ENCODE measurements around the gene VAMP4. TPM values are rescaled to one million over a fixed set of nuclear protein-coding genes. Genes with fewer than 3 reads are reported as not detected.
"Not testable (repeated sequence)": the region's sequence is repeated elsewhere in the genome, so short reads cannot be mapped to it uniquely, and the experiment has no call there.

VAMP4 gene
- total and polyA plus RNA-seq, 4 donors, result 9.7 to 37.9 (median 25.1) TPM

DNA sequence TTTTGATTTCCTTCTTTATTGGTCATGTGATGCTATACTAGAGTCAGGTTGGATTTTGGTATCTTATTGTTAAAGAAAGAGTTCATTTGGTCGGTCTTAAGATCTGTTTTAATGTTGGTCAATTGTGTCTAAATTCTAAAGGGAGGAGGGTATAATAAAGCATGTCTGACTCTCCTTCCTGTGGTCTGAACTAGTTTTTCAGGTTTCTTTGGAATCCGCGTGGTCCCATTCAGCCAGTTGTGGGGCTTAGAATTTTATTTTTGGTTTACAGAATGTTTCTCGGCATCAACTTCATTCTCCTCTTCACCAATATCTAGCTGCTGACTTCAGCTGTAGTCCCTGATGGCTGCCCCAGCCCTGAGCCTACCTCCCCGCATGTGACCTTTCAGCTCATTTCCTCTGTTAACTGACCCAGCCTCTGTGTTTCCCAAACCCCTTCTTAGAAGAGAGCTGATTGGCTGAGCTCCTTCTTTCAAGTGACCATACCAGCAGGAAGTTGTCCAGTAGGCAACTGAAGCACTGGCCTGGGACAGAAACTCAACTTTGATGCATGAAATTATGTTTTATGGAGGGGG is 80.7 kb downstream of the VAMP4 start:
- Histone ChIP-seq H3K4me3 (ENCODE audit: low read depth, low read length) (no peak overlapping the region), H3K27me3 (ENCODE audit: control insufficient read depth, insufficient read depth, low read length) (no peaks in the 10 kb centered on the region), H3K27ac (ENCODE audit: low read depth, low read length) (no peak overlapping the region), H3K36me3 (ENCODE audit: control insufficient read depth, insufficient read depth, low read length) (no peaks in the 10 kb centered on the region), H3K4me1 (ENCODE audit: control insufficient read depth, insufficient read depth, low read length) (peaks cover under 1% of the 10 kb centered on the region), H3K9me3 (ENCODE audit: control insufficient read depth, insufficient read depth, low read length) (no peaks in the 10 kb centered on the region)
- WGBS (ENCODE audit: insufficient coverage), result 100% methylated on average over 3 of the region's 5 CpGs
- DNase-seq (ENCODE audit: low read depth in 4 of 6, low spot score in 6 of 6), result no peak

DNA sequence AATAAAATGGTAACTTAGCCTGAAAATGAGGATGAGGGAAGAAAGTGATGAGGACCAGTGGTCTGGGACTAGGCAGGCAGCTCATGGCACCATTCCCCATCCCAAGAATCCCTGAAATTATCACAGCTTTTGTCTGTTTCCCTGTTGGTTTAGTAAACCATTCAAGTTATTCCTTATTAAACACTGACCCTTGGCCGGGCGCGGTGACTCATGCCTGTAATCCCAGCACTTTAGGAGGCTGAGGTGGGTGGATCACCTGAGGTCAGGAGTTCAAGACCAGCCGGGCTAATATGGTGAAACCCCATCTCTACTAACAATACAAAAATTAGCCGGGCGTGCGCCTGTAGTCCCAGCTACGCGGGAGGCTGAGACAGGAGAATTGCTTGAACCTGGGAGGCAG is 85.7 kb downstream of the VAMP4 start:
- H3K27me3 ChIP-seq (ENCODE audit: control insufficient read depth, insufficient read depth, low read length), result not testable (repeated sequence)
- H3K4me1 ChIP-seq (ENCODE audit: control insufficient read depth, insufficient read depth, low read length), result peaks cover 28% of the 10 kb centered on the region

DNA sequence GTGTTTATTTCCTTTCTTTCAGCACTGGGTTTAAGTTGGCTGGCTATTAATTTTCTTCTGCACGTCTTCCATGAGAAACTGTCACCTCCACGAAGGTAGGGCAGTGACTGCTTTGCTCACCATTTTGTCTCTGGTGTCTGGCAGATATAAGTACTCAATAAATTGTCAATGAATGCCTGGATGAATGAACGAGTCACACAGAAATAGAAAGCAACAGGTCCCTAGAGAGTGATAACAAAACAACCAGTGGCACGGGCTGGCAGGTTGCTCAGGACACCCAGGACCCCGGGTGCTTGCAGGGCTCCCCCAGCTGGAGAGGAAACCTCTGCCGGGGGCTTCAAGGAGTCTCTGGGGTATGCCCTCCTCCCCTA is 86.1 kb downstream of the VAMP4 start:
- Histone ChIP-seq H3K27ac (ENCODE audit: low read depth, low read length) (peak overlapping the region; percentile 85), H3K4me1 (ENCODE audit: control insufficient read depth, insufficient read depth, low read length) (peaks cover 28% of the 10 kb centered on the region), H3K27me3 (ENCODE audit: control insufficient read depth, insufficient read depth, low read length) (no peaks in the 10 kb centered on the region), H3K9me3 (ENCODE audit: control insufficient read depth, insufficient read depth, low read length) (no peaks in the 10 kb centered on the region), H3K36me3 (ENCODE audit: control insufficient read depth, insufficient read depth, low read length) (no peaks in the 10 kb centered on the region), H3K4me3 (ENCODE audit: low read depth, low read length) (no peak overlapping the region)
- no peak for DNase-seq (ENCODE audit: low read depth in 4 of 6, low spot score in 6 of 6)
- 33% methylated on average over 3 of the region's 6 CpGs for WGBS (ENCODE audit: insufficient coverage)

More for the DNA sequence above, 85.7 kb downstream of the VAMP4 start:
- not testable (repeated sequence) for DNase-seq (ENCODE audit: low read depth in 4 of 6, low spot score in 6 of 6); H3K9me3 ChIP-seq (ENCODE audit: control insufficient read depth, insufficient read depth, low read length); H3K4me3 ChIP-seq (ENCODE audit: low read depth, low read length); H3K36me3 ChIP-seq (ENCODE audit: control insufficient read depth, insufficient read depth, low read length)
- 100% methylated on average over 2 of the region's 9 CpGs for WGBS (ENCODE audit: insufficient coverage)
- H3K27ac ChIP-seq (ENCODE audit: low read depth, low read length), result peak overlapping the region; percentile 85

GRCh38 chr1:171654942-171655745 is 86.7 kb downstream of the VAMP4 start:
- Histone ChIP-seq H3K4me3 (ENCODE audit: low read depth, low read length) (no peak overlapping the region), H3K27me3 (ENCODE audit: control insufficient read depth, insufficient read depth, low read length) (no peaks in the 10 kb centered on the region), H3K4me1 (ENCODE audit: control insufficient read depth, insufficient read depth, low read length) (peaks cover 28% of the 10 kb centered on the region), H3K9me3 (ENCODE audit: control insufficient read depth, insufficient read depth, low read length) (no peaks in the 10 kb centered on the region), H3K27ac (ENCODE audit: low read depth, low read length) (peak overlapping the region; percentile 85), H3K36me3 (ENCODE audit: control insufficient read depth, insufficient read depth, low read length) (no peaks in the 10 kb centered on the region)
- peak in 3 of 6 donors; percentile 19 to 59 (median 54) for DNase-seq (ENCODE audit: low read depth in 4 of 6, low spot score in 6 of 6)
- 37% methylated on average over 23 of the region's 24 CpGs for WGBS (ENCODE audit: insufficient coverage)

GRCh38 chr1:171654201-171654941 is 87.5 kb downstream of the VAMP4 start:
- peak overlapping the region; percentile 85 for H3K27ac ChIP-seq (ENCODE audit: low read depth, low read length)

DNA sequence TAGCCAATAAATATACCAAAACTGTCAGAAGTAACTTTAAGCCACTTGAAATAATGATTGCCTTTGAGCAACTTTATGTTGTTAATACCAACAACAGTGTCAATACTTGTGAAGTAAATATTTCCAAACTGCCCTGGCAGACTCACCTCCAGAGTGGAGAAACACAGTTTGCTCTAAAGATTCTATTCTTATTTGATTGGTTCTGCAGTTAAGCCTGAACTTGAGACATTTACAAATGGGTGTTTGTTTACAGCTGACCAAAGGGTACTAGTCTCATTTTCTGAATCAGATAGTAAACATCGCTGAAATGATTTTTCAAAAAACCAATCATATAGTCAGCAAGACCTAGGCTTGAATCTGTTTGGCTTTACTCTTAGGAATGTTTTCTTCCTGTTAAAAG is 88.1 kb downstream of the VAMP4 start:
- WGBS (ENCODE audit: insufficient coverage), result no CpG with 5 or more reads among the region's 1 CpG
- DNase-seq (ENCODE audit: low read depth in 4 of 6, low spot score in 6 of 6), result no peak
- Histone ChIP-seq H3K9me3 (ENCODE audit: control insufficient read depth, insufficient read depth, low read length) (no peaks in the 10 kb centered on the region), H3K4me3 (ENCODE audit: low read depth, low read length) (no peak overlapping the region), H3K36me3 (ENCODE audit: control insufficient read depth, insufficient read depth, low read length) (no peaks in the 10 kb centered on the region), H3K4me1 (ENCODE audit: control insufficient read depth, insufficient read depth, low read length) (peaks cover 28% of the 10 kb centered on the region), H3K27me3 (ENCODE audit: control insufficient read depth, insufficient read depth, low read length) (no peaks in the 10 kb centered on the region), H3K27ac (ENCODE audit: low read depth, low read length) (peak overlapping the region; percentile 85)

More at GRCh38 chr1:171654201-171654941, 87.5 kb downstream of the VAMP4 start:
- no peak for DNase-seq (ENCODE audit: low read depth in 4 of 6, low spot score in 6 of 6)
- no peak overlapping the region for H3K4me3 ChIP-seq (ENCODE audit: low read depth, low read length)
- no peaks in the 10 kb centered on the region for H3K36me3 ChIP-seq (ENCODE audit: control insufficient read depth, insufficient read depth, low read length)
- no peaks in the 10 kb centered on the region for H3K9me3 ChIP-seq (ENCODE audit: control insufficient read depth, insufficient read depth, low read length)
- H3K4me1 ChIP-seq (ENCODE audit: control insufficient read depth, insufficient read depth, low read length), result peaks cover 28% of the 10 kb centered on the region
- WGBS (ENCODE audit: insufficient coverage), result 35% methylated on average over 5 of the region's 8 CpGs
- no peaks in the 10 kb centered on the region for H3K27me3 ChIP-seq (ENCODE audit: control insufficient read depth, insufficient read depth, low read length)

DNA sequence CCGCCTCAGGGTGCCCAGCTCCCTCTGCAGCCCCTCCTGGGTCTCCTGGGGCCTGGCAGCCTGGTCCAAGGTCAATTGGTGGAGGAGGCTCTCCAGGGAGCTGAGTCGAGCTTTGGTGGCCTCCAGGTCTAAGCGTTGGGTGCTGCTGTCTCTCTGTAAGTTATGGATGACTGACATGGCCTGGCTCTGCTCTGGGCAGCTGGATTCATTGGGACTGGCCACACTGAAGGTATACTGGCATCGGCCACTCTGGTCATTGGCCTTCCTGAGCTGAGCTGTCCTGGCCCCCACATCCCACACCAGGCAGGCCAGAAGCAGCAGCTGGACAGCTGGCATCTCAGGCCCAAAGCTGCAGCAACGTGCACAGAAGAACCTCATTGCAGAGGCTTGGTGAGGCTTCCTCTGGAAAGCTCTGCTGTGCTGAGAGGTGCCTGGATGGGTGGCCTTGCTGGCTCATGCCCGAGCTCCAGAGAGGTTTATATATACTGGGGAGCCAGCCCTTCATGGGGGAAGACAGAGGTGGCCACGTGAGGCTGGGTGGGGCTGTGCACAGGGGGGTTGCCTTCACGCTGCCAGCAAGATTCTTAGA is 89.5 kb downstream of the VAMP4 start, which contains the start of gene MYOC:
Gene MYOC (minus strand): TSS at position 455 of the 589 bp plus-strand sequence. CDS start 77 bp downstream, at position 378.
- 90% methylated on average over 6 of the region's 8 CpGs for WGBS (ENCODE audit: insufficient coverage)
- no peaks in the 10 kb centered on the region for H3K36me3 ChIP-seq (ENCODE audit: control insufficient read depth, insufficient read depth, low read length)
- H3K4me1 ChIP-seq (ENCODE audit: control insufficient read depth, insufficient read depth, low read length), result peaks cover 28% of the 10 kb centered on the region
- no peak for DNase-seq (ENCODE audit: low read depth in 4 of 6, low spot score in 6 of 6)
- H3K27ac ChIP-seq (ENCODE audit: low read depth, low read length), result peak within 1 kb of the TSS; percentile 85
- no peaks in the 10 kb centered on the region for H3K27me3 ChIP-seq (ENCODE audit: control insufficient read depth, insufficient read depth, low read length)
- H3K9me3 ChIP-seq (ENCODE audit: control insufficient read depth, insufficient read depth, low read length), result no peaks in the 10 kb centered on the region
- H3K4me3 ChIP-seq (ENCODE audit: low read depth, low read length), result no peak within 1 kb of the TSS
